CD4-positive, alpha-beta T cell treated with Interleukin-1 beta for 1 hour (primary cell): ENCODE results near the gene RAB11FIP2.

ENCODE experiments used
- DNase-seq, 2 donors: peaks; one replicate each; pipeline ENCODE4 v3.0.0-alpha.2; 2020 to 2022

Gene RAB11FIP2

DNA sequence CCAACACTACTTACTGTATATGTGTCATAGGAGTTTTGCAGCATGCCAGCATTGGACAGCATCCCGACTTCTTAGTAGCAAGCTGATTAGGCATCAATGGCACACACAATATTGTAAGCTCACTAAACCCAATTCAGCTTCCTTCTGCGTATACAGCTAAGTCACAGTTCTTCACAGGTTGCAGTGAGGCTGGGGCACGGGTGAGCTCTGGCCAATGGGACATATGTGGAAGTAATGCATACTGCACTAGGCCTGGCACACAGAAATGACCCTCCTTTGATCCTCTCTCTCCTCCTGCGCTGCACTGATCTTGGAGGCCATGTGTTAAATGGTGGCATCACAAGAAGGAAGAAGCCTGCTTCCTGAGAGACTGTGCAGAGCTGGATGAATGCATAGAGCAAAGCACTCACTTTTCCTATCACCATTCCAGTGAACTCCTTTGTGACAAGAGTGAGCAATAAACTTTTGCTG, 11.9 kb downstream of the RAB11FIP2 start:
- no peak for DNase-seq

DNA sequence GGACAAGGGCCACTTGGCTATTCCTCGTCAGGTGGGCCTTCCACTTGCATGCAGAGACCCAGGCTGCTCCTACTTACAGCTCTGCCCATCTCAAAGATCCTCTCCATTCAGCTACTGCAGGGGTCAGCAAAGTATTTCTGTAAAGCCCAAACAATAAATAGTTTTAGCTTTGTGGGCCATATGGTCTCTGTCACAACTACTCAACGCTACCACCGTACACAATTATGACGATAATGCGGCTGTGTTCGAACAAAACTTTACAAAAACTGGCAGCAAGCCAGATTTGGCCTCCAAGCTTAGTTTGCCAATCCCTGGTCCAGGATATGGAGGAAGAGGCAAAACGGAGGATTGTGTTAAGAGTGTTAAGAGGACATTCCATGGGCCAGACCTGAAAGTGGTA, 12.8 kb downstream of the RAB11FIP2 start:
- no peak for DNase-seq

DNA sequence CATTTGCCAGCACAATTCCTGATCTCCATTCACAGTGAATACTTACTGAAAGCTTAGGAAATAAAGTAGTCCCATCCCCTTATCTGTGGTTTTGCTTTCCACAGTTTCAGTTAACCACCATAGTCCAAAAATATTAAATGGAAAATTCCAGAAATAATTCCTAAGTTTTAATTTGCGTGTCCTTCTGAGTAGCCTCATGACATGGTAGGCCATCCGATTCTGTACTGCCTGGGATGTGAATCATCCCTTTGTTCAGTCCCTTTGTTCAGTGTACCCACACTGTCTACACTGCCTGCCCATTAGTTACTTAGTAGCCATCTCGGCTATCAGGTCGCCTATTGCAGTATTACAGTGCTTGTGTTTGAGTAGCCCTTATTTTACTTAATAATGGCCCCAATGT, 14.2 kb downstream of the RAB11FIP2 start:
- DNase-seq = no peak

DNA sequence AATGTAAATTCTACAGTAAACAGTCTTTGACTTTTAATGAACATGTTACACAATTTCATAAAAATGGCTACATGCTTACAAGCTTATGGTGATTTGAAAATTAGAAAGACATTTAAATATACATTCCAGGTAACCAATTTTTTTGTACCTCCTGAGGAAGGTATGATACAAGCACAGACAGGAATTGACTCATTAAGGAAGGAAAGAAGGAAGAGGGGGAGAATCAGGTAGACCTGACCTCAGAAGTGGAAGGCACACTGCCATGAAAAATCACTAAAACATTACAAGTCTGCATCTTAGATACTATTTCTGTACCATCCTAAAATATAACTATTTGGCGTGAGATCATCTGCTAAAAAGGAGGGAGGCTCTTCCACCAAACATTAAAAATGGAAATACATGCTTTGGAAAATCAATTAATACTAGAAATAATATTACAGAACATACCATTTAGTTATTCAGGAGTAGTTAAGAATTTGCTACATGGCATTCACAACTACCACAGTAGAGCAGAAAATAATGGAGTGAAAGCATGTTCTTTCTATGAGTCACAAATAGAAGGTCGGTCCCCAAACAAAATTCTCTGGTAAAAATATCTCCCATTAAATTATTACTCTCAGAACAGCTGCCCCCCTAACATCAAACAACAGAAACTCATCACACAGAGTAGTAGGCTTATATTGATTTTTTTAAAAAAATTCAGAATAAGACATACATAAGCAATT, 15.2 kb downstream of the RAB11FIP2 start:
- DNase-seq = no peak

DNA sequence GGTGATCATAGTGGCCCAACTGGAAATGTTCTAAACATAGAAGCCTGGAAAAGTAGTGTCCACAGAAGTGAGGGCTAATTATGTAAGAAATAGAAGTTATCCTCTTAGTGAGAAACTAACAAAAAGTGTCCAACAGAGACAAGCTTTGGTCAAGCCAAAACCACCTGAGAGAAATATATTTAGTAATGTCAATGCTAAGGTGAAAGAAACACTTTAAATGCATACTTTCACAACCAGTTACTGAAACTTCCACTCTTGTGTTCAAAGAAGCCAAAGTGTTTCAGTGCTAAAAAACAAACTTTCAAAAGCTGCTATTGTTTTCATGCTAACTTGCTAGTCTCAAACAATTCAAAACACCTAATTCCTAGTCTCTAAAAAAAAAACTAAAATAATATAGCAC, 18.1 kb downstream of the RAB11FIP2 start:
- DNase-seq = no peak

DNA sequence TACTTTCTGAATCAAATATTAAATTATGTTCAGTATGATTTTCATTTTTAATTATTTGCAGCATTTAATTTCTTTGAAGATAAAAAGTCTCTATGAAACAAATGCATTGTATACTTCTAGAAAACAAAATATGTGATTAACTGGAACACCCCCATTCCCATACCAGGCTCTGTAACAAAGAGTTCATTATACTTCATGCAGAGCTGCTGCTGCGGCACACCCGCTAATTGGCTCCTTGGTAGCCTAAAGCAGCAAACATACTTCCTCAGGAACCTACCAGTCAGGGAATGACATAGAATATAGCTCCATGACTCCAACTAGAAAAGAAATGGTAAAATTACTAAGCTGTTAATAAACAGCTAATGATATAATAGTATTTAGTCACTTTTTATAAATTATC, 19.3 kb downstream of the RAB11FIP2 start:
- DNase-seq = no peak

DNA sequence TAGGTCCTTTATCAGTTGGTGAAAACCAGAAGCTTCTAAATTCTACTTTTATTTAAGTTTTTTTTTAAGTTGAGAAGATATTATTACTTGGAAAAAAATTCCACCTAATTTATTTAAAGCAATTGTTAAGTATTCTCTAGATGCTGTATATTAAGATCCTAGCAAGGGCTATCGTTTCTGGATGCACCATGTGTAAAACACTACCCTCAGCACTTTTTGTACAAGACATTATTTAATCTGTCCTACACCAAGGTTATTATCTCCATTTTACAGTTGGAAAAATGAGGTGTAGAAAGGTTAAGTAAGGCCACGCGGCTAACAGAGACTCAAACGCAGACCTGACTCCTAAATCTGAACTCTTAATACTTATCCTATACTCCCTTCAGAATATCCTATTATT, 19.8 kb downstream of the RAB11FIP2 start:
- no peak for DNase-seq

DNA sequence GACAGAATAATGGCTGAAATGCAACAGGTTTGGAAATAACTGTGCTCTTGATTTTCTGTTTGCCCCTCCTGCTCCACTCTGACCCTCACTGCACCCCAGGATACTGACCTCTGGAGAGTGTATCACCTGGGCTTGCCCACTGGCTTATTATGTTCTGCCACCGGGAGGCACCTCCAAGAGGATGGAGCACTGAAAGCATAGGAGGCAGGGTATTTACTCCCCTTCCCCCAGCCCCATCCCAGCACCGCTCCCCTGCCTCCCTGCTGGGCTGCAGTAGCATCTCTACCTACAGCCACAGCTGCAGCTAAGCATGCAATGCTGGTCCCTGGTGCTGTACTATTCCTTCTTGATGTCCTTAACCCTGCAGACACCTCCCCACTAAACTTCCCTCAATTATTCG, 26.4 kb downstream of the RAB11FIP2 start:
- no peak for DNase-seq

DNA sequence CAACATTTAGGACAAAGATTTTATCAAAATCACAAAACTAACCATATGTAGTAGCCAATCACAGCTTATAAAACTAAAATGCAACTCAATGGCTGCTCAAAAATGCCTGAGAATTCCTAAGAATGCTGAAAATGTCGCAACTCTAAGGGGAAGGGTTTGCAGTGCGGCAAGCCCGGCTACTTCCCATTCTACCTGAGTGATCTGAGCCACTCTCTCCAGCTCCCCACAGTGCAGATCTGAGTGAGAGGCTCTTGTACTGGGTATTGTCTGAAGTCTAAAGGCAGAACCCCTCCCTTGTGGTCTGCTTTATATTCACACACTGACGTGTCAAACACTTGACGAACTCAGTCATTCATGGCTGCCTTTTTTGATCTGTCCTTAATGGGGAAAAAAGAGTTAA, 28.9 kb downstream of the RAB11FIP2 start:
- no peak for DNase-seq

DNA sequence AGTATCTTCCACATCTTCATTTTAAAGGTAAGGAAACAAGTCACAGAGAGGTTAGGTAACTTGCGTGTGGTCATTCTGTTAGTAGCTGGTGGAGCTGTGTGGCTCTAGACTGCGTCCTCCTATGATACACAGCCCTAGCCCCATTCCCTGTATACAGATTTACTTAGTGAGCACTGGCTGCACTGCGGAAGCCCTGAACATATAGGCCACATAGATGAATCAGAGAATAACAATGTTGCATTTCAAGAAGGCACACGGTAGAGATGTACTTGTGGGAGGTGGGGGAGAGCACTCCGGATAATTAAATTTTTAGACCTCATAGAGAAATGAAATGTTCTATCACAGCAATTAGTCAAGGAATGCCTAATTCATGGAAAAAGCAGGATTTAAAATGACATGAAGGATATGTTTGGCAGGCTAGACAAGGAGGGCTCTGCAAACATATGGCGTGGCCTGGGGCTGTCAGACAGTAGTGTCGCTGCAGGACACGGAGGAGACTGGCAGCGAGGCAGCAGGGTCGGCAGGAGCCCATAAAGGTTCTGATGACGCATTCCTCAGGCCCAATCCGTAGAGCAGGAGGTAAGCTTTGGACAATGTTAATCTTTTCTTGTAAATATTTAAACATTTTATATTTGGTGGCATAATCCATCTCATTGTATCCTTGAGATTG, 29.5 kb downstream of the RAB11FIP2 start:
- no peak for DNase-seq

DNA sequence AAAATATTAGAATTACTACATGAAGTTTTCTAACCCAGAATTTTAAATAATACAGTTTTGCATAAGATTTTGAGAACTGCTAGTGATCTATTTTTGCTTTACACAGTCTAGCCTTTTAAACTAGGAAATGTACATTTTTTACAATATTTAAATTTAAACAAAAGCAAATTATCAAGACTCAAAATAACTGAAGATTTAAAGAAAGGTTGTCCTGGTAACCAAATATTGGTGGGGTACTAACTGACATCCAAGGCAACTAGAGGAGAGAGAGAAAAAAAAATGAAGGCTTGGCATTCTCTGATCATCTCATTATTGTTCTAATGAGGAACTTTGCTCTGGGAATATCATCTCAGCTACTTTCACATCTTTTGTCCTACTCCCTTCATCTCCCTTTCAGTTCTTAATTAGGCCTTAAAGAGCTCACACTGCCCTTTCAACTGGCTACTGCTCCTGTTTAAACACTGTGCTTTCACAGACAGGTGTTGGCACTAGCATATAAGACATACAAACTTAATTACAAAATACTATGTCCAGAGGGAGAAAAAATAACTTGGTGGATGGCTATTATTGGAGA, 33.7 kb downstream of the RAB11FIP2 start:
- DNase-seq = no peak

DNA sequence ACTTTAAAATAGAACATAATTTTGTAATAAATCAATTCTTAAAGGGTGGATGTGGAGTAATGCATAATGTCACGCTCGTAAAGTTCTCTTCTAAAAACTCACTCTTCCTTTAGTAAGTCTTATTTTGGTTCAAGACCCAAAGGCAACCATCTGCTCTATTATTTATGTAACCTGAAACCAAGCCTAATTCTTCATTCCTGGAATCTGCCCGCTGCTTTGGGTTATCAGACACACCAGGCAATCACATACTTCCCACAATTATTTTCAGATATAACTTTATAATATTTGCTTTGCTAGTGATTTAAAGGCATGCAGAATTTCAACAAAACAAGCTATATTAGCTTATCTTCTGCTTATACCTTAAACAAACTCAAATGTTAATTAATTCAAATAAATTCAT, 39.0 kb downstream of the RAB11FIP2 start:
- no peak for DNase-seq

DNA sequence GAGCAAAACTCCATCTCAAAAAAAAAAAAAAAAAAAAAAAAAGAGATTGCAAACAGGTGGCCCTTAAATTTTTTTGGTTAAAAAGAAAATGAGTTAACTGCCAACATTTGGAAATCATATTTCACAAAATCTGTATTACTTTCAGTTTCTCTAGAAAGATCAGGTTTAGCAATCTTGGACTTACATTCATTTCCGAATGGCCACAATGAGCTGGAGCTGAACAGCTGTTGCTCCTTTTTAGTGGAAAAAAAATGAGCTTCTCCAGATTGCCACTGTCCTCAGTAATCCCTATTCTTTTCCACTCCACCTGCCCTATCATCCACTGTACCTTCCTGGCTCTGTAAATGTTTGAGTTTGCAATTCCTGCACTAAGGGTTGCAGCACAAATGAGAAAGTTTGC, 43.6 kb downstream of the RAB11FIP2 start:
- DNase-seq = no peak

DNA sequence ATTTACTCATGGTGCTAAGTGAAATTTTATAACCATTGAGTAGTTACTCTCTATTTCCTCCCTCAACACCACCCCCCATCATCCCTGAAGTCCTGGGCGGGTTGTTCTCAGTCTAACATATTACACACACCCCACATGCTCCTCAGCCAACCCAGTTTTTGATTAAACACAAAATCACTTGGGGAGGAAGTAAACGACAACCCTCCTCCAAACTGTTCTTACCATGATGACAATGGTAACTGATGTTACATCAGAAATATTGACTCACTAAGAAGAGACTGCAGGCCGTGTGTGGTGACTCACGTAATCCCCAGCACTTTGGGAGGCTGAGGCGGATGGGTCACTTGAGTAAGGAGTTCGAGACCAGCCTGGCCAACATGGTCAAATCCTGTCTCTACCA, 44.2 kb downstream of the RAB11FIP2 start:
- DNase-seq = no peak

DNA sequence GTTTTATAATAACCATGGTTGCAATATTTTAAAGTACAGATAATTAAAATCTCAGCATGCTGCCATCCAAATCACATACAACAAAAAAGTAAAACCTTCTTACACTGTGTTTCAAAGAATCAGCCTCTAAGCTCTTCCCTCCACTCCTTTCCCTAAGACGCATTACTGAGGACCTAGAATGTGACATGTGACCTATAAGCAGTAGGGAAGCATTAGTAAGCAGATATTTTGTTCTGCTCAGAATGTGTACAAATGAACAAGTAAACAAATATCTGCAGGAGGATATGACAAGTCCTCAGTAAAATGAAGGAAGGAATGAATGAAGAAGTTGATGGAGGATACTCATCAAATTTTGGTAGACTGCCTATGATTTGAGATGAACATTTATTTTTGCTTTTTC, 49.1 kb downstream of the RAB11FIP2 start:
- DNase-seq = no peak

DNA sequence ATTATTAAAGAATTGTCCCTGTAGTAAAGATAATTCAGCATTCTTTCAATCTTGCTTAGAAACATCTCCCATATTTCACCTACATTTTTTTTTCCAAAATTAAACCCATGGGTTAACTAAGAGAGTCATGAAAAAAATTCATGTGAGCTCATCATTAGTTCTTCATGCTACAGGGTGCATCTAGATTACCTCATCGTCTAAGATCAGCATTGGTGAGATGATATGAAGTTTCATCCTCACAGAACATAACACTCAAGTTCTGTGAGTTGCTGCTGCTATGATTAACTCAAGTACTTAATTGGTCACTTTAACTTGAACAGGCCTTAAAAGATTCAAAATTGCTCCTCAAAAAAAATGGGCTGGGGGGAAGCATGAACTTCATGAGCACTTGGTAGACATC, 50.0 kb downstream of the RAB11FIP2 start:
- DNase-seq = no peak

DNA sequence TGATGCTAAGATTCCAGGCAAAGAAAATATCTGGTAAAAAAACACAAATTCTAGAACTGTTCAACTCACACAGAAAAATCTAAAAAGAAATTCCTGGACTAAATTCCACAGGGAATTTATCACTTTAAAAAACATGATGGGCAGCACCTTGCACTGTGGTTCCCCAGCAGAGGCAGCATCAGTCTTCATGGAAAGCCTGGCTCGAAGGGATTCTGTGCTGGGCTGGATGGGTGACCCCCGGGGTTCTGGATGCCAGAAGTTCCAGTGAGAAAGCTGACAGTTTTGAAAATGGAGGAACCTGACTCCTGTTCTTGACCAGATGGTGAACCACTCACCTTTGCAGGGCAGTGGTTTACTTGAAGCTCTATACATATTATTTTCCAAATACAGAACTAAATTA, 52.0 kb downstream of the RAB11FIP2 start:
- no peak for DNase-seq

DNA sequence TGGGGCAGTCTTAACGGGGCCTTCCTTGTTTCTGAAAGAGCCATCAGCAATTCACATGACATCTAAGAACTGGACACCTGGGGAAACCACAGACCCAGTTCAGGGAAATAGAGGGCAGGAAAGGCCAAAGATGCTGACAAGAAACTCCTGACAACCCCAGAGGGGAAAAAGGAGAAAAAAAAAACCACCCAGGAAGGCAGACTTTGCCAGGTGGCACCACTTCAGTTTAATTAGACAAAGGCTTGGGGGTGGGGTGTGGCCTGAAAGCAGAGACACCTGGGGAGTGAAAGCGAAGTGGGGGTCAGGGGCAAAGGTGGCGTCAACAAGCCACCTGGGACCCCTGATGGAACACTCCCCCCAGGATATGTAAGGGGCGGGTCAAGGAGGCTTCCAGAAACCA, 53.6 kb downstream of the RAB11FIP2 start:
- no peak for DNase-seq

DNA sequence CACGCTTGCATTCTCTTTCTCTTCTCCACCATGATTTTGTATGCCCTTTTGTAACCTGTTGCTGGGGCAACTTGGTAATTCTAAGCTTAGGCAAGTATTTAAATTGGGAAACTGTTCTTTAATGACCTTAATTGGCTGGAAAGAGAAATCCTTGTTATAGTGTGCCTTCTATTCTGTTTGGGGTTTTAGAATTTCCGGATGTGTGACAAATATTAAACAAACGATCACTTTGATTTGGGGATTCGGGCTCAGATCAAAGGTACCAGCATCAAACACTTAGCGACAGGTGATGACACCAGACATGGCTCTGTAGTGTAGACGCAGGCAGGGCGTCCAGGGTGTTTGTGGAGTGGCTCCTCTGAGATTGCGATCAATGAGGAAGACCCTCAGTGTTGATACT, 55.0 kb downstream of the RAB11FIP2 start:
- DNase-seq = no peak

DNA sequence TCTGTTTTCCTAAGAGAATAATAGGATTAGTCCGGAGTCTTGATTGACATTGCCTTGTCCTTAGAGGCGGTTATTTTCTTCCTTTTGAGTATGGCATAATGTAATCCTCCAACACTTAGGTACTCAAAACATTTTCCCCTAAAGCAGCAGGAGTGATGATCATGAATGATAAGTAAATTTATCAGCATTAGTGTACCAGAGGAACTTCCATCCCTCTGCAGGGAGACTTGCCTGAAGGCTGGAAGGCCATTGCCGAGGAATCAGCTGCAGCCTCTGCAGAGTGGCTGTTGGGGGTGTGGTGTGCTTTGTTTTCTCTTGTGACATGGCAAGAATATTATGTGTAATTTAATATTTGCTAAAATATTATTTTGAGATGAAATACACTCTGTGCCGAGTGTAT, 56.8 kb downstream of the RAB11FIP2 start:
- DNase-seq = no peak

DNA sequence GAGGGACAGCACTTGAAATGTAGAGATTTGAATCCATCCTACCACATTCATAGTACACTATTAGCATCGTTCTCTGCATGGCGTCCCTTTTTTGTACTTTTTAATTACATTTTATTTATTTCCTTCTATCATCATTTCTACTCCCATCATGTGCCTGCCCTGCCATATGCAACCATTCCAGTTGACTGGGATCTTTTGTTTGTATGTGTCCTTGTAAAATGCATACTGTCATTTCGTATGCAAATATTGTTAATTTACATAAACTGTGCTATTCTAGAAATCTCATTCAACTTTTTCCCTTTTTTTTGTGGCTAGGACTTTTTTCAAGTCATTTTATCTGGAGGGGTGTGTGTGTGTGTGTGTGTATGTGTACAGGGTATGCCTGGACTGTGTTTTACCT, 57.9 kb downstream of the RAB11FIP2 start:
- DNase-seq = no peak

DNA sequence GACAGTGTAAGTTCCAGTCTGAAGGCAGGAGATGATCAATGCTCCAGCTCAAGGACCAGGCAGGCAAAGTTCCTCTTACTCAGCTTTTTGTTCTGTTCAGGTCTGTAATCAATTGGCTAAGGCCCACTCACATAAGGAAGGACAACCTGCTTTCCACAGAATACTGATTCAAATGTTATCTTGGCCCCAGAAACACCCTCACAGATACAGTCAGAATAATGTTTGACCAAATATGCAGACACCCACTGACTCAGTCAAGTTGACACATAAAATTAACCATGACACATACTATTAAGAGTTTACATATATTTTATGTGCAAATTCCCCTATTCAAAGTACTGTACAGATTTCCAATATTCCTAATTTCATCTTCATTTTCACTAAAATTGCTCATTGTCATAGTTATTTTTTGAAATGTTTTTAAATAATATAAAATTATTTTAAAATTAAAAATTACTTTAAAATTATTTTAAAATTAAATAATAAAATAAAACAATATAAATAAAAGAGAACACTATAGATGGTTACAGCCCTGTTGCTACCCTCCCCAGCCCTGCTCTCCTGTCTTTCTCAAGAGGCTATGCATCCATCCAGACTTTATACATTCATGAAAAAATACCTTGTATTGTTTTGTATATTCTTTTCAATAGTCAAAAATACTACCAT, 59.4 kb downstream of the RAB11FIP2 start:
- DNase-seq = no peak

DNA sequence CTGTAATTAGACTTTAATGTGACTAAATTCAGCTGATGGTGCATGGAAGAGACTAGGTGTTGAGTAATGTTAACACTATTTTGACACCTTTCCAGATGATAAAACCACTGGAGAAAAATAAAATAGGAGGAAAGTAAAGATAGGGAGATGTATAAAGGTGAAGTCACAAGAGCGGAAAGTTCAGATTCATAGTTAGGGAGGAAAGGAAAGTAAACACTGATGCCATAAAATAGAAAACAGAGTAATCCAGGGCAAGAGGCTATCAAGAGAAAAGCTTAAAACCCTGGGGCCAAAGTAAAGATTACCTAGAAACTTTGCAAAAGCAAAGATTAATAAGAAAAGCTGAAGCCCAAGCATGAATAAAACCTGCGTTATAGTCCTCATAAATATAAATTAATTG, 62.8 kb downstream of the RAB11FIP2 start:
- DNase-seq = no peak
